AG09309 (cell line): ENCODE results near the gene EIF4G2.
A peak's percentile ranks its signal among the peaks of the same experiment; 100 is the strongest.
"Not testable (repeated sequence)": the region's sequence is repeated elsewhere in the genome, so short reads cannot be mapped to it uniquely, and the experiment has no call there.

Source experiments
- DNase-seq: peaks from one replicate; pipeline ENCODE4 v3.0.0-alpha.2; 2010; ENCODE audit warnings: low read depth
- H3K4me3 ChIP-seq: 2 replicates; pipeline ENCODE4 v1.5.1; 2011; ENCODE audit warnings: mild to moderate bottlenecking, low read depth, low read length, moderate library complexity; ENCODE audit not compliant: control insufficient read depth
- CTCF ChIP-seq: IDR thresholded peaks from 2 replicates; pipeline ENCODE4 v1.5.1; 2011; ENCODE audit warnings: mild to moderate bottlenecking, low read depth, low read length, inconsistent platforms; ENCODE audit not compliant: insufficient read depth, control insufficient read depth; ENCODE audit errors: missing control alignments

Gene EIF4G2

GRCh38 chr11:10838083-10838482, 29.4 kb upstream of the EIF4G2 start:
- no peak for DNase-seq
- TF ChIP-seq CTCF, result no peak

DNA sequence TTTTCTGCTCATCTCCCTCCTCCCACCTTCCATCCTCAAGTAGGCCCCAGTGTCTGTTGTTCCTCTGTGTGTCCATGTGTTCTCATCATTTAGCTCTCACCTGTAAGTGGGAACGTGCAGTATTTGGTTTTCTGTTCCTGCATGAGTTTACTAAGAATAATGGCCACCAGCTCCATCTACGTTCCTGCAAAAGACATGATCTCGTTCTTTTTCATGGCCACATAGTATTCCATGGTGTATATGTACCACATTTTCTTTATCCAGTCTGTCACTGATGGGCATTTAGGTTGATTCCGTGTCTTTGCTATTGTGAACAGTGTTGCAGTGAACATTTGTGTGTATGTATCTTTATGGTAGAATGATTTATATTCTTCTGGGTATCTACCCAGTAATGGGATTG, 28.2 kb upstream of the EIF4G2 start:
- DNase-seq, H3K4me3 ChIP-seq: not testable (repeated sequence)

More at GRCh38 chr11:10838083-10838482, 29.4 kb upstream of the EIF4G2 start:
- H3K4me3 ChIP-seq, result no peak overlapping the region

- TF ChIP-seq CTCF, result no peak
- no peak overlapping the region for H3K4me3 ChIP-seq
Measured at GRCh38 chr11:10829139-10829538, 20.4 kb upstream of the EIF4G2 start.

GRCh38 chr11:10828402-10828801, 19.7 kb upstream of the EIF4G2 start:
- no peak overlapping the region for H3K4me3 ChIP-seq
- no peak for DNase-seq
- no peak for TF ChIP-seq CTCF

More at GRCh38 chr11:10829139-10829538, 20.4 kb upstream of the EIF4G2 start:
- DNase-seq, result no peak

GRCh38 chr11:10824888-10825287, 16.2 kb upstream of the EIF4G2 start:
- no peak for DNase-seq
- TF ChIP-seq CTCF, result no peak
- H3K4me3 ChIP-seq, result no peak overlapping the region

DNA sequence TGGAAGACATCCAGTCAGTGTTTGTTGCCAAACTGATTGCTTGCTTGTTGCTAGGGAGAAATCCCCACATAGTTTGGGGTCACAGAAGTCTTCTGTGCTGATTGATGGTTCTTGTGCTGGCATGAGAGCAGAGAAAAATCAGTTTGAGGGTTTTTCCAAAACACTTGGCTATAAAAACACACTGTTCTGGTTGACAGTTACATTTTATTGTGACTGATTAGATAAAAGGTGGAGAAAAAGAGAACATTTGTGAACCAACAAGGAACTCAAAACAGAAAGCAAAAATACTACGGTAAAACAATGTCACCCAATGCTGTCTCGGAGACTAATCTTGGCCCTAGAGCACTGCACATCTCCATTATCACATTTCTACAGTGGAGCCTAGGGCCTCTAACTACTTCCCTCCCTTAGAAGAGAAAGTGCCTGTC, 14.4 kb upstream of the EIF4G2 start:
- no peak overlapping the region for H3K4me3 ChIP-seq
- no peak for TF ChIP-seq CTCF

GRCh38 chr11:10822491-10822890, 13.8 kb upstream of the EIF4G2 start:
- not testable (repeated sequence) for H3K4me3 ChIP-seq, DNase-seq

More for the DNA sequence above, 14.4 kb upstream of the EIF4G2 start:
- no peak for DNase-seq

DNA sequence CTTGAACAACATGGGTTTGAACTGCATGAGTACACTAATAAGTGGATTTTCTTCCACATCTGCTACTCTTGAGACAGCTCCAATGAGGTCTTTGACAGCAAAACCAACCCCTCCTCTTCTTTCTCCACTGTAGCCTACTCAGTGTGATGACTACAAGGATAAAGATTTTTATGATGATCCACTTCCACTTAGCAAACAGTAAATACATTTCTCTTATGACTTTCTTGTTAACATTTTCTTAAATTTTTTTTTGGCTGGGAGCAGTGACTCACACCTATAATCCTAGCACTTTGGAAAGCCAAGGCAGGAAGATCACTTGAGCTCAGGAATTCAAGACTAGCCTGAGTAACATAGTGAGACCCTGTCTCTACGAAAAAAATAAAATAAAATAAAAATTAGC, 9.9 kb upstream of the EIF4G2 start:
- no peak overlapping the region for H3K4me3 ChIP-seq
- no peak for TF ChIP-seq CTCF
- DNase-seq, result peak; percentile 92
